CD4-positive, alpha-beta T cell treated with Interleukin-1 beta for 1 hour (primary cell): ENCODE measurements around the gene TPSB2.
"Not testable (repeated sequence)": the region's sequence is repeated elsewhere in the genome, so short reads cannot be mapped to it uniquely, and the experiment has no call there.

Experiments
- DNase-seq, 2 donors: peaks; one replicate each; pipeline ENCODE4 v3.0.0-alpha.2; 2020 to 2022

Gene TPSB2

DNA sequence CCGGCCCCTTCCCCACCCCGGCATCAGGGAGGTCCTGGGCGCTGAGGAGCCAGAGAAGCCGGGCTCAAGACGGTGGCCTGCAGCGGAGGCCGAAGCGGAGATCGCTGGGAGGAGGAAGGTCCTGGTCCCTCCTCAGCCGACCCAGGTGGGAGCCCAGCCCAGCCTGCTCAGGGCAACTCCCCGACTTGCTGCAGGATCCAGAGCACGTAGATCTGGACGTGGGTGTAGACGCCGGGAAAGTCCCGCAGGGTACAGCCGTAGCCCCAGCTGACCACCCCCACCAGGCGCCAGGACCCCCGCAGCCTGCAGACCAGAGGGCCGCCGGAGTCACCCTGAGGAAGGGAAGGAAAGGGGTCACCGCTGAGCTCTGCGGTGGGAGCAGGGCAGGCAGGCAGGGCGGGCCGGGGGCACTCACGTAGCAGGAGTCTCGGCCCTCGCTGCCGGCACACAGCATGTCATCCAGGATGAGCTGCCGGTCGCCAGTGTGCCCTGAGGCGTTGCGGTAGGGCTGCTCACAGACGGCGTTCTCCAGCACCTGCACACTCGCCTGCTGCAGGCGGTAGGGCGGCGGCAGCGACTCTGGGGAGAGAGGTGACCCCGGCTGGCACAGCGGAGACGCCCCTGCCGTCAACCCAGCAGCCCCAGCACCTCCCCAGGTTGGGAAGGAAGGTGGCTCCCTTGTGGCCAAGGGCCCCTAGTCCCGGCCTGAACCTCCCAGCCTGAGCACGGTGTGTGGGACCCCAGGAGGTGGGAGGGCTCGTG, 31.3 kb upstream of the TPSB2 start:
- DNase-seq = no peak

- no peak for DNase-seq
Observed at GRCh38 chr16:1260101-1260680, 30.2 kb upstream of the TPSB2 start.

GRCh38 chr16:1259760-1260068, 29.7 kb upstream of the TPSB2 start:
- DNase-seq = no peak

DNA sequence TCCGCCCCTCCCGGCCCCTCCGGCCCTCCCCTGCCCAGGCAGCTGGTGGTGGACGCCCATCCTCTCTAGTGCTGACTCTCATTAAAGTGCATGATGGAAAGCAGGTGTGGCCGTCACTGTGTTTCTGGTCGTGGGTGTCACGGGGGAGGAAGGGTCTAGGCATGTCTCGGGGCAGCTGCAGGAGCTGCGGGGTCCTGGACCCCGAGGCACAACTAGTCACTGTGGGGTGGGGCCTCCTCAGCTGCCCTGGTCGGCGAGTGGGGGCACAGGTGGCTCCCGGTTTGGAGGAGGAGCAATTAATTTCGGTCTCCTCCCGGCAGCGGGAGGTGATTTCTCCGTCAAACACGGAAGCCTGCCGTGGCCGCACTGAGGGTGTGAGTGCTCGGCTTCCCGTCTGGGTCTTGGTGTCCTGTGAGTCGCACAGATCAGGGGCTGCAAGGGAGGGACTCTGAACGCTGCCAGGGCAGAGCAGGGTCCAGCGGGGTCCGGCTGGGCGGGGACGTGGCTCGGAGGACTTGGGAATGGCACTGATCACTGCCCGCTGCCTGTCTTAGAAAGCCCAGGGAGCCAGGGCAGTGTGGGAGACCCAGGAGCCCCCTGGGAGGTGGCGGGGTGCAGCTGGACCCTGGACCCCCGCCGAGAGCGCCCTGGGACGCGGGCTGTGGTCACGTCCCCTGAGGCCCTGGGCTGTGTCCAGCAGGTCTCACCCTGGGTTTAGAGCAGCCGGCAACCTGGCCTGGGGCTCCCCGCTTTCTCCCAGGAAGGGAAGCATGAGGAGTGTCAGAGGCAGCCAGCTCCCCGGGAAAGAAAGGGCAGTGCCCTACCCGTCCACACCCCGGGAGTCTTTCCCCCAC, 29.1 kb upstream of the TPSB2 start:
- DNase-seq = no peak

DNA sequence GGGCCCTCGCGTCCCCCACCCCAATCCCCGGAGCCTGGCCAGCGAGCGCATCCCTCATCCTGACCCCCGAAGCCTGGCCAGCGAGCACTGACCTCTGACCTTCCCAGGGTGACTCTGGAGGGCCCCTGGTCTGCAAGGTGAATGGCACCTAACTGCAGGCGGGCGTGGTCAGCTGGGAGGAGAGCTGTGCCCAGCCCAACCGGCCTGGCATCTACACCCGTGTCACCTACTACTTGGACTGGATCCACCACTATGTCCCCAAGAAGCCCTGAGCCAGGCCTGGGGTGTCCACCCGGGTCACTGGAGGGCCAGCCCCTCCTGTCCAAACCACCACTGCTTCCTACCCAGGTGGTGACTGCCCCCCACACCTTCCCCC, 28.2 kb upstream of the TPSB2 start:
- no peak for DNase-seq

DNA sequence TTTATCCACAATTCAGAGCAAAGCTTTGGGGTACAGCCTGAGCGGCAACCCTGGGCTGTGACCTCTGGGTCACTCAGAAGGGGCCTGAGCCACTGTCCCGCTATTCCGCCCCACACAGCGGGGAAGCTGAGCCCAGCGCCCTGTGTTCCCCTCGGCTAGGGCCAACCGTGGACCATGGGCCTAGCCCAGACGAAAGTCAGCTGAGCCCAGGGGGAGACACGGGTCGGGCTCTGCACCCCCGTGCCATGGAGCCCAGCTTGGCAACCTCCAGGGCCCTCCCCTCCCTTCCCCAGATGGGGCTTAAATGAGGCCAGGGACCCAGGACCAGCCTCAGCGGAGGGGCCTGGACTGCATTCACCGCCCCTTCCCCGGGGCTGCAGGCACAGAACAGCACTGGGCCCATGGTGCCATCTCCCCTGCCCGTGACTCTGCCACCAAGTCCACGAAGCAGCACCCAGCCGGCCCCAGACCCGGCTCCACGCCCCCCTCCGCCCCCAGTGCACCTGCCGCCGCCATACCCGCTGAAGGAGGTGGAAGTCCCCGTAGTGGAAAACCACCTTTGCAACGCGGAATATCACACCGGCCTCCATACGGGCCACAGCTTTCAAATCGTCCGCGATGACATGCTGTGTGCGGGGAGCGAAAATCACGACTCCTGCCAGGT, 27.7 kb upstream of the TPSB2 start:
- no peak for DNase-seq

DNA sequence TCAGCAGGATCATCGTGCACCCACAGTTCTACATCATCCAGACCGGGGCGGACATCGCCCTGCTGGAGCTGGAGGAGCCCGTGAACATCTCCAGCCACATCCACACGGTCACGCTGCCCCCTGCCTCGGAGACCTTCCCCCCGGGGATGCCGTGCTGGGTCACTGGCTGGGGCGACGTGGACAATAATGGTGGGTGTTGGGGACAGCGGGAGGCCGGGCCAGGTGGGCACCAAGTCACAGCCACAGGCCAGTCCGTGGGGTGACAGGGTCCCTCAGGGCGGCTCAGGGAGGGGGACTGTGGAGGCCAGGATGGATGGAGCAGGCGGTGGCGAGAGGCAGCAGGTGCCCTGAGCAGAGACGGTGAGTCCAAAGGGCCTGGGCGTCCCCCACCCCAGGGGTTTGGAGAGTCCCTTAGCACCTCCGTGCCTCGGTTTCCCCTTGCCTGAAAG, 26.9 kb upstream of the TPSB2 start:
- no peak for DNase-seq

DNA sequence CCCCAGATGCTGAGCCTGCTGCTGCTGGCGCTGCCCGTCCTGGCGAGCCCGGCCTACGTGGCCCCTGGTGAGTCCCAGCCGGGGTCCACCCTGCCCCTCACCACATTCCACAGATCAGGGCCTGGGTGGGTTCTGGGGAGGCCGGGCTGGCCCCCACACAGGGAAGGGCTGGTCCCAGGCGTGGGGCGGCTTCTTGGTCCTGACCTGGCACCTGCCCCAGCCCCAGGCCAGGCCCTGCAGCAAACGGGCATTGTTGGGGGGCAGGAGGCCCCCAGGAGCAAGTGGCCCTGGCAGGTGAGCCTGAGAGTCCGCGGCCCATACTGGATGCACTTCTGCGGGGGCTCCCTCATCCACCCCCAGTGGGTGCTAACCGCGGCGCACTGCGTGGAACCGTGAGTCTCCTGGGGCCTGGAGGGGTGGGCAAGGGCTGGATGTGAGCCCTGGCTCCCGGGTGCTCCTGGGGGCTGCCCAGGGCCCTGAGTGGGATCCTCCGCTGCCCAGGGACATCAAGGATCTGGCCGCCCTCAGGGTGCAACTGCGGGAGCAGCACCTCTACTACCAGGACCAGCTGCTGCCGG, 26.4 kb upstream of the TPSB2 start:
- not testable (repeated sequence) for DNase-seq

GRCh38 chr16:1255276-1256122, 25.5 kb upstream of the TPSB2 start, which contains the start of gene TPSD1:
TSS of gene TPSD1 (plus strand) at chr16:1256069. CDS start at chr16:1256281, 212 bp downstream.
- DNase-seq = not testable (repeated sequence)

GRCh38 chr16:1254821-1255220, 24.8 kb upstream of the TPSB2 start:
- not testable (repeated sequence) for DNase-seq

DNA sequence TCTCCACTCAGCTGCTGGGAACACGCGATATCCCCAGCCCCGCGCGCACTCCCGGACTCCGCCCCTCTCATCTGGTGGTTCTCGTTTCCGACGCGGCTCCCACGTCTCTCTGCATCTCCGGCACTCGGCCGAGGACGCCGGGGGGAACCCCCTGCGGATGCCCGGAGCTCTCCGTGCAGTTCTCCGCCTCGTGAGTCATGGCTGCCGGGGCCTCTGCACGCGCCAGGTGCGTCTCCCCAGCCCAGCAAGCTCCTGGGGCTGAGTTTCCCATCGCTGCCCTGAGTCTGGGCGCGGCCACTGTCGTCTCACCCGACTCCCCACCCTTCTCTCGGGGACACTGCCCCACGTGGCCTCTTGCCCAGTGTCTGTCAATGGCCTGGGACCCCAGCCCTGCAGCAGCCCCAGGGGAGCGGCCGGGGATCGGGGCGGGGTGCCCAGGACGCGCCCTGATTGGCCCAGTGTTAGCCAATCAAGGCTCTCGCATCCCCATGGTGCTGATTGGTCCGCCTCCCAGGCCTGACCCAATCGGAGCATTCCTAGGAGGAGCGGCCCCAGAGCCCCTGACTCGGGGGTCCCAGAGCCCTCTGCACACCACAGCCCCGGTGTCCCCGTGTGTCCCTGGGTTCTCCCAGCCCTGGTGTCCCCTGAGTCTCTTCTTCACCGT, 23.8 kb upstream of the TPSB2 start:
- DNase-seq = not testable (repeated sequence)

DNA sequence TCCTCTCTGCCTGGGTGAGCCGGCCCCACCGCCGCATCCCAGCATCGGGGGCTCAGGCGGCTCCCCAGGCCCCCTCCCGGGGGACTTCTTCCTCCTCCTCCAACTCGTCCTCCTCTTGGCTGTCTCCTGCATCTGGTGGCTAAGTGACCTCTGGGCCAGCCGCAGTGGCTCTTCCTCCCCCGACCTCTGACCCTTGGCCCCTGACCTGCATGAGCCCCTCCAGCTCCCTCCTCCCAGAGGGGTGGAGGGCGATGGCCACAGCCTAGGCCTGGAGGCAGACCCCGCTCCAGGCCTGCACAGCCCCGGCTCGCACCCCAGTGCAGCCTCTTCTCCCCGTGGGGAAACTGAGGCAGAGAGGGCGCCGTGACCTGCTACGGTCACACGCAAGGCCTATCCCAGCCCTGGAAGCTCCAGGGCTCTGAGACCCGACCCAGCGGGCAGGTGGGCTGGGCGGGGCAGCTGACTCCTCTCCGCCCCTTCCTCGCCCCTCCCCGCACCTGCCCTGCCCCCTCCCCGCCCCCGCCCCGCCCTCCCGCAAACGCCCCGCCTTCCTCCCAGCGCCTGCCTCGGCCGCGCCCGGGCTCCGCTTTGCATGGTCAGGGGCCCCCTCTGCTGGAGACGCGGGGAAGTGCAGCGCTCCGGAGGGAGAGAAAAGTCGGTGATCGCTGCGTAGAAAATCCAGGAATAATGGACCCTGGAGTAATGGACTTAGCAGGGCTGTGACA, 19.2 kb upstream of the TPSB2 start:
- not testable (repeated sequence) for DNase-seq

GRCh38 chr16:1247903-1248537, 18.0 kb upstream of the TPSB2 start:
- DNase-seq = not testable (repeated sequence)

GRCh38 chr16:1245452-1246020, 15.6 kb upstream of the TPSB2 start:
- DNase-seq = no peak

- peak in 1 of 2 donors; percentile 56 for DNase-seq
Observed at GRCh38 chr16:1244881-1245280, 14.9 kb upstream of the TPSB2 start.

DNA sequence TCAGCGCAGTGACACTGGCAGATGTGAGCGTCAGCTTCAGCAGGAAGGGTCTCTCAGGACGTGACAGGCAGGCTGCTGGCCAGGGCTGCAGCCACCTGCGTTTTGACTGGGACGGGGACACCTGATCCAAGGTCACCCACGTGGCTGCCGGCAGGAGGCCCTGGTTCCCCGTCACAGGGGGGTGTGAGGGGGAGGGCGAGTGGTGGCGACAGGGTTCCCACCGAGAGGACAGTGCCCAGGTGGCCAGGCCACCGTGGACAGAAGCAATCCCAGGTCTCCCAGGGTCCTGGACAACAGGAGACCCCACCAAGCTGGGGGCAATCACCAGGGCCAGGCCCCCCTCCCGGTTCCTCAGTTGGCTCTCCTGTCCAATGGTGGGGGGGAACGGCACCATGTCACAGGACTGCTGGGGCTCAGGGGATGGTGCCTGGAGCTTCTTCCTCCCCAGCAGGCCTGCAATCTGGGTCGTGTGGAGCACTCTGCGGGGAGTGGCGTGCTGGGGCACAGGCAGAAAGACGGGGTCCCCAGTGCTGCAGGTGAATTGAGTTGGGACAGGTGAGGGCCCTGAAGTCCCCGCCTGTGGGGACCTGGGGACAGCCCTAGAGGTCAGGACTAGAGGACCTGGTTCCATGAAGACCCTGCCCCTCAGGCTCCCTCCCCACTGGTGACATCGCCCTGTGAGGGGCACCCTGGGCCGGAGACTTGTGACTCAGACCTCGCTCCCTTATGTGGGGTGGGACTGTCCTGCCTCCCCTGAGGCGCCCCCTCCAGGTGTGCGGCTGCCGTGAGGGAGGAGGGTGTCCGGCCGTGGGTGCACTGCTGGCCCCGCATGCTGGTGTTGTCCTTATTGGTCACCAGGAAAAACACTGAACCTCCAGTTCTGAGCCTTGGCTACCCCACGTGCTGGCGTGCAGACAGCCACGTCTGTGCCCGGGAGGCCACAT, 14.2 kb upstream of the TPSB2 start:
- DNase-seq = not testable (repeated sequence)

- not testable (repeated sequence) for DNase-seq
Observed at GRCh38 chr16:1243363-1243762, 13.4 kb upstream of the TPSB2 start.

DNA sequence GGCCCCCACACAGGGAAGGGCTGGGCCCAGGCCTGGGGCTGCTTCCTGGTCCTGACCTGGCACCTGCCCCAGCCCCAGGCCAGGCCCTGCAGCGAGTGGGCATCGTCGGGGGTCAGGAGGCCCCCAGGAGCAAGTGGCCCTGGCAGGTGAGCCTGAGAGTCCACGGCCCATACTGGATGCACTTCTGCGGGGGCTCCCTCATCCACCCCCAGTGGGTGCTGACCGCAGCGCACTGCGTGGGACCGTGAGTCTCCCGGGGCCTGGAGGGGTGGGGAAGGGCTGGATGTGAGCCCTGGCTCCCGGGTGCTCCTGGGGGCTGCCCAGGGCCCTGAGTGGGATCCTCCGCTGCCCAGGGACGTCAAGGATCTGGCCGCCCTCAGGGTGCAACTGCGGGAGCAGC, 11.1 kb upstream of the TPSB2 start:
- not testable (repeated sequence) for DNase-seq
